GM12878 (cell line): ENCODE measurements around the gene AKR1A1.

Experiments
- POLR2A ChIP-seq: IDR thresholded peaks from 2 replicates; pipeline ENCODE4 v1.6.1; 2011; ENCODE audit warnings: low read depth, mild to moderate bottlenecking, low read length
- REST ChIP-seq: IDR thresholded peaks from 2 replicates; pipeline ENCODE4 v1.6.1; 2012; ENCODE audit warnings: mild to moderate bottlenecking, low read depth, low read length

GRCh38 chr1:45536886-45537285 lies 13.7 kb upstream of the AKR1A1 start:
- TF ChIP-seq POLR2A, result no peak
- TF ChIP-seq REST, result no peak
